GM19372 (cell line): Measurements from ENCODE around the gene OR9Q1.

Experiments
- ATAC-seq: cut with Tn5 transposase; IDR thresholded peaks from one replicate; pipeline ENCODE4 v1.9.1; 2021; ENCODE audit warnings: mild to moderate bottlenecking, low read depth, moderate library complexity; ENCODE audit not compliant: unreplicated experiment

Gene OR9Q1

GRCh38 chr11:58216476-58216875 is 192.8 kb downstream of the OR9Q1 start:
- ATAC-seq, result no peak

DNA sequence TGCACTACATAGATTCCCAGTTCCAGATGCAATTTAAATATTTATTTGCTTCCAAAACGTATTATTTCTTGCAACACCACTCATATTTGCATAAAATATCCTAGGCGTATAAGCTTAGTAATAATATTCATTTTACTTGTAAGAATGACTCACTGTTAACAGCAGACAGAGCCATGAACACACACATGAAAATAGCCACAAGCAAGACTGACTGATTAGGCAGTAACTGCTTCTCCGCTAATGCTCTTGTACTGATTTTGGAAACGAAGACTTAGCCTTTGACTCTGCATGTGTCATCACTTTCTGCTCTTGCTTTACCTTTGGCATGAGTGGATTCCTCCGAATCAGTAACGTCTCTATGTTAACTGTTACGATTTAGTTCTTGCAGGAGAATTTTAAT is 199.0 kb downstream of the OR9Q1 start:
- no peak for ATAC-seq

DNA sequence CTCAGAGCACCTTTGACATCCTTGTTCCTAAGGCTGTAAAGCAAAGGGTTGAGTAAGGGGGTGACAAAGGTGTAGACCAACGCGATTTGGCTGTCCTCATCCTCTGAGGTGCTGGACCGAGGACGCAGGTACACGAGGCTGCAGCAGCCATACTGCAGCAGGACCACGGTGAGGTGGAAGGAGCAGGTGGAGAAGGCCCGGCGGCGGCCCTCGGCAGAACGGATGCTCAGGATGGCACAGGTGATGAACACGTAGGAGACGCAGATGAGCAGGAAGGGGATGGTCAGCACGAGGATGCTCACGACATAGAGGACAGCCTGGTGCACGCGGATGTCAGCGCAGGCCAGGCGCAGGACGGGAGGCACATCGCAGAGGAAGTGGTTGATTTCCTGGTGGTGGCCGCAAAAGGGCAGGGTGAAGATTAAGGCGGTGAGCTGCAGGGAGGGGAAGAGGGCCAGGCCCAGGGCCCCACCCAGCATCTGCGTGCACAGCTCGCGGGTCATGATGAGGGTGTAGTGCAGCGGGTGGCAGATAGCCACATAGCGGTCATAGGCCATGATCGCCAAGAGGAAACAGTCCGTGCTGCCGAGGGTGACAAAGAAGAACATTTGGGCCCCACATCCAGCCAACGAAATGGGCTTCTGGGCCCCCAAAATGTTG is 204.4 kb downstream of the OR9Q1 start:
- no peak for ATAC-seq
